Suppressor macrophage treated with lipopolysaccharide for 1 hour (primary cell): ENCODE data around the gene OR2T10.
"Not testable (repeated sequence)": the region's sequence is repeated elsewhere in the genome, so short reads cannot be mapped to it uniquely, and the experiment has no call there.

Experiments used
- DNase-seq, 3 donors: peaks; one replicate each; pipeline ENCODE4 v3.0.0-alpha.2; 2020 to 2022

The OR2T10 gene

DNA sequence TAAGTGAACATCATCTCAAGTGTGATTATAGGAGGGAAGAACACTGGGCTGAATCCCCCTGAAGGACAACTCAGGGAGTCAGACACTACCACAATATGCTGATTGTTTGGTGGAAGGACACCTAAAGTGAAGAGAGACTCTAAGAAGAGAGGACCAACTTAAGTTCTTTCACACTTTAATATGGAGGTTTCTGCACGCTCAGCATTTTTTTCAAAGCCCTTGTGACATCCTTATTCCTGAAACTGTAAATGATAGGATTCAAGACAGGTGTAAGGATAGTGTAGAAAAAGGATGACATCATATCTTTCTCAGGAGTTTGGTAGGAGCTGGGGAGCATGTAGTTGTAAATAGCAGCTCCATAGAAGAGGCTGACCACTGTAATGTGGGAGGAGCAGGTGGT is 4.8 kb downstream of the OR2T10 start:
- DNase-seq: no peak

- DNase-seq: no peak
These were observed 7.4 kb downstream of the OR2T10 start for GRCh38 chr1:248590055-248590454.

DNA sequence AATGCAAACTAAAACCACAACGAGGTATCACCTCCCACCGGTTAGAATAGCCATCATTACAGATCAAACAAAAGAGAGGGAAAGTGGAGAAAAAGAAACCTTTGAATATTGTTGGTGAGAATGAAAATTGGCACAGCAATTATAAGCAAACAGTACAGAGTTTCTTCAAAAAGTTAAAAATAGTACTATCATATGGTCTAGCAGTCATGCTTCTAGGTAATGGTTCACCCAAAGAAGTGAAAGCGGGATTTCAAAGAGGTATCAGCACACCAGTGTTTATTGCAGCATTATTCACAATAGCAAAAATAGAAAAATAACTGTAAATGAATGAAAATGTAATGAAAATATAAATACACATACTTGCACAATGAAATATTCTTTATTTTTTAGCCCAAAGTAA is 8.2 kb downstream of the OR2T10 start:
- DNase-seq: no peak

GRCh38 chr1:248585266-248585665 is 12.2 kb downstream of the OR2T10 start:
- no peak for DNase-seq

DNA sequence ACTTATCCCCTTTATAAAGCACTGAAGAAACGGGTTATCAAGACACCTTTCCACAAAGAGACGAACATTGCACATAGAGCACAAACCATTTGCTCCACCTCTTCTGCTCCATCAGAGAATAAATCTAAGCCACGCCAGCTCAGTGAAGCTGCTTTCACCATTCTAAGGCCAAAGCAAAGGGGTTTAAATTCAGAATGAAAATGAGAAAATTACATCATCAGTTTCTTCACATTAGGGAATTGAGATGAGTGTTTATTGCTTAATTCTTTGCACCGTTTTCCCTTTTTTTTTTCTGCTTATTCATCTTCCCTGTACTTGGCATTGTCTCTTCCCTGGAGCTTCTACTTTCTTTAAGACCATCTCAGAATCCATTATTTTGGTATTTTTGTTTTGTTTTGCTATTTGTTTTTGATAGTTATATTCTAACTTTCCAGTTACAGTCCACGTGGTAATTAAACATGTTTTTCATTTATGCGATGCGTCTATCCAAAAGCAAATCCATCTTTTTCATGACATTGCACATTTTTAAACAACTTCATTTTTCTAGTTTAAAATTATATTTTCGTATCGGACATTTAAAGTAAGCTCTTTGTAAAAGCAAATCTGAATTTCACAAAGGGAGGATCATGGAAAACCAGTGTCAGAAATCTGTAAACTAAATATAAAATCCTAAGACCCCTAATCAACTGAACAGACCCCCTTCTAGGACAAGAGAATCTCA is 21.1 kb downstream of the OR2T10 start:
- peak; percentile 31 to 72 (median 71) for DNase-seq

- DNase-seq: not testable (repeated sequence)
These were observed 22.8 kb downstream of the OR2T10 start, which contains the start of gene OR2T34 for GRCh38 chr1:248574657-248575056. Gene OR2T34, minus strand, starts transcription at chr1:248574757. Its CDS starts 0 bp downstream, at chr1:248574757.

- DNase-seq: not testable (repeated sequence)
These were observed 23.6 kb downstream of the OR2T10 start for GRCh38 chr1:248573856-248574255.

DNA sequence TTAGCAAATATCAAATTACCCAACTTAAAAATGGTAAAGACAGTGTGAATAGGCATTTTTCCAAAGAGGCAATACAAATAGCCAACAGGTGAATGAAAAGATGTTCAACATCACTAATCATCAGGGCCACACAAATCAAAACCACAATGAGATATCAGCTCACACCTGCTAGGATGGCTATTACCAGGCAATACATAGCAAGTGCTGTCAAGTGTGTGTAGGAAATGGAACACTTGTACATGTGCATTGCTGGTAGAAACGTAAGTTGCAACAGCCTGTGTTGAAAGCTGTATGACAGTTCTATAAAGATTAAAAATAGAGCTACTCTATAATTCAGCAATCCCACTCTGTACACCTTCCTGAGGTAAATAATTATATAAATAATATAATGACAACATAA is 25.5 kb downstream of the OR2T10 start:
- not testable (repeated sequence) for DNase-seq

DNA sequence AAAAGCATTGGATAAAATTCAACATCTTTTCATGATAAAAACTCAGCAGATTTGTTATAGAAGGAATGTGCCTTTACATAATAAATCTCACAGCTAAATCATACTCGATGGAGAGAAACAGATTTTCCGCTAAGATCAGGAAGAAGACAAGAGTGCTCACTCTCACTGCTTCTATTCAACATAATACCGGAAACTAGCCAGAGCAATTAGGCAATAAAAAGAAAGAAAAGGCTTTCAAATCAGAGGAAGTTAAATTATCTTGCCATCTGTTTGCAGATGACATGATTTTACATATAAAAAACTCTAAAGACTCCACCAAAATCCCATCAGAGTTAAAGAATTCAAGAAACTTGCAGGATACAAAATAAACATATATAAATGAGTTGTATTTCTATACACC is 26.7 kb downstream of the OR2T10 start:
- peak in 1 of 3 donors; percentile 35 for DNase-seq

- DNase-seq: peak; percentile 19 to 80 (median 71)
These were observed 28.5 kb downstream of the OR2T10 start for GRCh38 chr1:248569049-248569448.

- DNase-seq: not testable (repeated sequence)
These were observed 31.7 kb downstream of the OR2T10 start for GRCh38 chr1:248565530-248566373.

DNA sequence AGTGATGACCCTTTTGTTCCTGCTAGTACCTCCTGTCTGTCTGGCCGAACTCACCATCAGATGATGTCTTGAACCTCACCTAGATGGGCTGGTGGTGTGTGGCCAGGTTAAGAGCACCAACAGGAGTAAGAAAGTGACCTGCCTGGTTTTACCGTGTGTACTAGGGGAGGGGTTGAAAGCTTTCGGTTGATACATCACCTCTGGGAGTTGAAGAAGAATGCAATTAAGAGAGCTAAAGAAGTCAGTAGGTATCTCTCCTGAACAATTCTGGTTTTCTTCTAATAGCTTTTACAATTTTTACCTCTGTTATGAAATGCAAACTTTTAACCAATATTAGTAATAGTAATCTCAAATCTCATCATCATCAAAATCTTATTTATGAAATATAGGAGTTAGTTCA is 34.8 kb downstream of the OR2T10 start, which contains the start of gene OR2T29:
OR2T29 (minus strand) TSS at position 101 of the 400 bp plus-strand sequence. CDS start 3,281 bp downstream, outside the sequence.
- DNase-seq: not testable (repeated sequence)

- DNase-seq: not testable (repeated sequence)
These were observed 46.5 kb downstream of the OR2T10 start for GRCh38 chr1:248551027-248551426.

DNA sequence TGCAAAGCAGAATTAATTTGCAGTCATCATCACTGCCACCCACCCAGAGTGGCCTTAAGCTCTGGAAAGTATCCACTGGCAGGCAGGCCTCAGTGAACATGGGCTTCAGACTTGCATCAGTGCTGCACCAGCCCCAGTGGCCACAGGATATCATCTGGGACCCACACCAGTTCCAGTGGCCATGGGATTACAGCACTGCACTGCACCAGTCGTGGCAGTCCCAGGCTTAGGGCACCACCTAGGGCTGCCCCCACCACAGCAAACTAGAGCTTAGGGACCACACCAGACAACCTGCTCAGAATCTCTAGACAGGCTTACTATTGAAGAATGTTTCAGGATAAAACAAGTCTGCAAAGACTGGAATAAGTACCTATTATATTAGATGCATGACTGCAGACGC is 50.1 kb downstream of the OR2T10 start:
- not testable (repeated sequence) for DNase-seq
